Measurements from ENCODE around the gene TMEM131L.

GRCh38 chr4:153622093-153622492, 155.9 kb downstream of the TMEM131L start:
- TF ChIP-seq, protein P1, sequence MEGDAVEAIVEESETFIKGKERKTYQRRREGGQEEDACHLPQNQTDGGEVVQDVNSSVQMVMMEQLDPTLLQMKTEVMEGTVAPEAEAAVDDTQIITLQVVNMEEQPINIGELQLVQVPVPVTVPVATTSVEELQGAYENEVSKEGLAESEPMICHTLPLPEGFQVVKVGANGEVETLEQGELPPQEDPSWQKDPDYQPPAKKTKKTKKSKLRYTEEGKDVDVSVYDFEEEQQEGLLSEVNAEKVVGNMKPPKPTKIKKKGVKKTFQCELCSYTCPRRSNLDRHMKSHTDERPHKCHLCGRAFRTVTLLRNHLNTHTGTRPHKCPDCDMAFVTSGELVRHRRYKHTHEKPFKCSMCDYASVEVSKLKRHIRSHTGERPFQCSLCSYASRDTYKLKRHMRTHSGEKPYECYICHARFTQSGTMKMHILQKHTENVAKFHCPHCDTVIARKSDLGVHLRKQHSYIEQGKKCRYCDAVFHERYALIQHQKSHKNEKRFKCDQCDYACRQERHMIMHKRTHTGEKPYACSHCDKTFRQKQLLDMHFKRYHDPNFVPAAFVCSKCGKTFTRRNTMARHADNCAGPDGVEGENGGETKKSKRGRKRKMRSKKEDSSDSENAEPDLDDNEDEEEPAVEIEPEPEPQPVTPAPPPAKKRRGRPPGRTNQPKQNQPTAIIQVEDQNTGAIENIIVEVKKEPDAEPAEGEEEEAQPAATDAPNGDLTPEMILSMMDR (IDR thresholded peaks at IDR 0.05; ENCODE audit: low read length): no peak
- no peak for TF ChIP-seq EZH2 (IDR thresholded peaks at IDR 0.05; ENCODE audit: borderline replicate concordance, low read length)

Data from OCI-LY1 (cell line).